Adrenal gland (tissue), 19 donors: ENCODE results near the gene RXRB. TPM values are rescaled to one million over a fixed set of nuclear protein-coding genes. Genes with fewer than 3 reads are reported as not detected.

Experiments used
- DNase-seq, 7 donors: peaks; one replicate each; pipeline ENCODE4 v3.0.0-alpha.2; 2019 to 2020
- H3K27ac ChIP-seq, 5 donors: fragments of 200-600 bp; sonication (generic) in 4 of 5; 1 replicate in 3 of 5; 2 replicates in 2 of 5; pipeline versions ENCODE4 v1.5.1 to v1.8.0; 2016 to 2020; ENCODE audit warnings: mild to moderate bottlenecking in 1 of 5
- H3K27me3 ChIP-seq: fragments of 200-600 bp; 2 replicates; pipeline ENCODE4 v1.8.0; 2021
- H3K36me3 ChIP-seq, 2 donors: fragments of 200-600 bp; replicated peaks in 1 of 2; 1 replicate in 1 of 2; 2 replicates in 1 of 2; pipeline versions ENCODE4 v1.5.1 to v1.8.0; 2018 to 2022
- H3K4me1 ChIP-seq, 2 donors: fragments of 200-600 bp; replicated peaks in 1 of 2; 1 replicate in 1 of 2; 2 replicates in 1 of 2; pipeline versions ENCODE4 v1.5.1 to v1.8.0; 2018 to 2021
- H3K4me3 ChIP-seq, 4 donors: fragments of 200-600 bp; sonication (generic) in 3 of 4; one replicate each; pipeline ENCODE4 v1.5.1; 2016 to 2018
- H3K9me3 ChIP-seq, 3 donors: fragments of 200-600 bp; sonication (generic) in 1 of 3; replicated peaks in 1 of 3; 1 replicate in 2 of 3; 2 replicates in 1 of 3; pipeline versions ENCODE4 v1.5.1 to v1.8.0; 2016 to 2021
- POLR2A ChIP-seq, 2 donors: fragments of 450-650 bp; IDR thresholded peaks; one replicate each; pipeline ENCODE4 v1.6.1; 2017; ENCODE audit warnings: antibody characterized with exemption in 2 of 2, mild to moderate bottlenecking in 2 of 2, moderate library complexity in 1 of 2
- WGBS, 4 donors: extraction: QIAGEN DNeasy Blood & Tissue Kit in 2 of 4; methylation state at CpG; one replicate each; pipeline versions ENCODE4 v1.1.5 to v1.1.7; 2013 to 2017; 5-methylcytosine and 5-hydroxymethylcytosine counted together
- intact Hi-C, 2 donors: fragments of 100-400 bp; cut with DNase I; formaldehyde crosslinking; loops; one replicate each; pipeline versions ENCODE4 v1.14.1 to v1.15.0; 2022 to 2023
- long read RNA-seq, 10 donors: library from polyadenylated mRNA in 3 of 10; unstranded in 2 of 10; stranded (forward) in 1 of 10; transcript quantifications; one replicate each; pipeline ENCODE4 v2.0.0 and lab custom pipeline, GENCODE V29; 2021 to 2026
- polyA plus RNA-seq, 3 donors: library from polyadenylated mRNA; stranded (reverse); fragments of 200-250 nt in 2 of 3; fragments of 350-450 nt in 1 of 3; fragmentation: Illumina TruSeq in 1 of 3; extraction: RNeasy Lipid Tissue Mini Kit (QIAGEN cat#74804) in 1 of 3; gene quantifications; one replicate each; pipeline ENCODE4 v1.2.3, GENCODE V29; 2013 to 2014
- total RNA-seq, 9 donors: library from RNA; depleted of rRNA in 4 of 9; stranded (reverse); fragments of >200 nt in 4 of 9; fragments of 120-200 nt in 1 of 9; fragmentation: NEBNext Ultra II Directional in 1 of 9; extraction: Animal tissue kit (Norgen Biotek cat#: 25700) in 1 of 9; gene quantifications; one replicate each; pipeline versions ENCODE4 v1.1.0 to v1.2.4, GENCODE V29; 2013 to 2023
- TF ChIP-seq, protein P1 (sequence below), 6 experiments: fragments of 450-650 bp in 4 of 6; fragments of 200-600 bp in 2 of 6; sonication (generic) in 1 of 6; IDR thresholded peaks; 1 replicate in 5 of 6; 2 replicates in 1 of 6; pipeline versions ENCODE4 v1.5.1 to v1.8.0; 2016 to 2021; ENCODE audit warnings: antibody characterized with exemption in 6 of 6, mild to moderate bottlenecking in 2 of 6, moderate library complexity in 1 of 6
- donor health status: healthy with polysubstance abuse.
- donor health status: Bipolar disorder and iron deficiency.
- donor health status: DM: yes; HTN: yes; CAD: no.
- donor health status: DM: no; HTN: no; CAD: no.
- donor health status: DM: no; HTN: no; CAD: no.
- donor health status: DM: yes; HTN: yes; CAD: no.

The RXRB gene
- 10 to 100 TPM; 15.8 to 63.8 (median 28.1) TPM for total RNA-seq
- 10 to 100 TPM; 24.0 to 75.9 (median 64.2) TPM for polyA plus RNA-seq
- long read RNA-seq, donor 1, partial matches to known transcripts: 45 of 59 reads
- long read RNA-seq, donor 1, other reads (novel, unspliced or antisense): 8 of 59 reads
- long read RNA-seq, donor 2, partial matches to known transcripts: 0 of 3 reads
- long read RNA-seq, donor 2, other reads (novel, unspliced or antisense): 0 of 3 reads
- long read RNA-seq, donor 3, partial matches to known transcripts: 0 of 3 reads
- long read RNA-seq, donor 3, other reads (novel, unspliced or antisense): 0 of 3 reads
- long read RNA-seq, donor 4, partial matches to known transcripts: 5 of 9 reads
- long read RNA-seq, donor 4, other reads (novel, unspliced or antisense): 1 of 9 reads
- long read RNA-seq, donor 5, transcript RXRB-201 (10 exons, 2,908 nt): major isoform, 21 of 61 reads
- long read RNA-seq, donor 5, transcript RXRB-202 (10 exons, 2,846 nt): minor isoform, 7 of 61 reads
- long read RNA-seq, donor 5, partial matches to known transcripts: 8 of 61 reads
- long read RNA-seq, donor 5, other reads (novel, unspliced or antisense): 19 of 61 reads
- long read RNA-seq, donor 6, partial matches to known transcripts: 1 of 4 reads
- long read RNA-seq, donor 6, other reads (novel, unspliced or antisense): 3 of 4 reads
- long read RNA-seq, donor 7, partial matches to known transcripts: 0 of 5 reads
- long read RNA-seq, donor 7, other reads (novel, unspliced or antisense): 0 of 5 reads
- long read RNA-seq, donor 8, transcript RXRB-201 (10 exons, 2,908 nt): major isoform, 5 of 8 reads
- long read RNA-seq, donor 8, partial matches to known transcripts: 0 of 8 reads
- long read RNA-seq, donor 8, other reads (novel, unspliced or antisense): 0 of 8 reads
- long read RNA-seq, donor 9, partial matches to known transcripts: 0 of 3 reads
- long read RNA-seq, donor 9, other reads (novel, unspliced or antisense): 0 of 3 reads
- long read RNA-seq, donor 10, partial matches to known transcripts: 0 of 1 reads
- long read RNA-seq, donor 10, other reads (novel, unspliced or antisense): 0 of 1 reads

GRCh38 chr6:33200219-33201146 is at the start of gene RXRB, which contains the start of gene SLC39A7:
Gene RXRB, minus strand, starts transcription at chr6:33200665. Its CDS starts 189 bp downstream, at chr6:33200476.
Gene SLC39A7, plus strand, starts transcription at chr6:33200867. Its CDS starts 379 bp downstream, at chr6:33201246.
- no peaks in the 10 kb centered on the region for H3K9me3 ChIP-seq
- peaks cover 0 to 42% of the 10 kb centered on the region in 2 donors for H3K36me3 ChIP-seq
- TF ChIP-seq, protein P1, sequence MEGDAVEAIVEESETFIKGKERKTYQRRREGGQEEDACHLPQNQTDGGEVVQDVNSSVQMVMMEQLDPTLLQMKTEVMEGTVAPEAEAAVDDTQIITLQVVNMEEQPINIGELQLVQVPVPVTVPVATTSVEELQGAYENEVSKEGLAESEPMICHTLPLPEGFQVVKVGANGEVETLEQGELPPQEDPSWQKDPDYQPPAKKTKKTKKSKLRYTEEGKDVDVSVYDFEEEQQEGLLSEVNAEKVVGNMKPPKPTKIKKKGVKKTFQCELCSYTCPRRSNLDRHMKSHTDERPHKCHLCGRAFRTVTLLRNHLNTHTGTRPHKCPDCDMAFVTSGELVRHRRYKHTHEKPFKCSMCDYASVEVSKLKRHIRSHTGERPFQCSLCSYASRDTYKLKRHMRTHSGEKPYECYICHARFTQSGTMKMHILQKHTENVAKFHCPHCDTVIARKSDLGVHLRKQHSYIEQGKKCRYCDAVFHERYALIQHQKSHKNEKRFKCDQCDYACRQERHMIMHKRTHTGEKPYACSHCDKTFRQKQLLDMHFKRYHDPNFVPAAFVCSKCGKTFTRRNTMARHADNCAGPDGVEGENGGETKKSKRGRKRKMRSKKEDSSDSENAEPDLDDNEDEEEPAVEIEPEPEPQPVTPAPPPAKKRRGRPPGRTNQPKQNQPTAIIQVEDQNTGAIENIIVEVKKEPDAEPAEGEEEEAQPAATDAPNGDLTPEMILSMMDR (IDR thresholded peaks at IDR 0.05): peak in 1 of 6 experiments; percentile 2
- TF ChIP-seq POLR2A (IDR thresholded peaks at IDR 0.05): peak; percentile 73 to 76
- intact Hi-C loops: no loop called here
- H3K27ac ChIP-seq: peak within 1 kb of the TSS; percentile 92 to 99 (median 98)
- H3K4me3 ChIP-seq: peak within 1 kb of the TSS; percentile 85 to 96 (median 86)
- peaks cover 35 to 58% of the 10 kb centered on the region in 2 donors for H3K4me1 ChIP-seq
- H3K27me3 ChIP-seq: no peaks in the 10 kb centered on the region
- WGBS, 4 donors: 0 to 1% (median 1%) methylated on average over 35 to 68 of the region's 68 CpGs
- DNase-seq: peak; percentile 99 to 100 (median 100)

DNA sequence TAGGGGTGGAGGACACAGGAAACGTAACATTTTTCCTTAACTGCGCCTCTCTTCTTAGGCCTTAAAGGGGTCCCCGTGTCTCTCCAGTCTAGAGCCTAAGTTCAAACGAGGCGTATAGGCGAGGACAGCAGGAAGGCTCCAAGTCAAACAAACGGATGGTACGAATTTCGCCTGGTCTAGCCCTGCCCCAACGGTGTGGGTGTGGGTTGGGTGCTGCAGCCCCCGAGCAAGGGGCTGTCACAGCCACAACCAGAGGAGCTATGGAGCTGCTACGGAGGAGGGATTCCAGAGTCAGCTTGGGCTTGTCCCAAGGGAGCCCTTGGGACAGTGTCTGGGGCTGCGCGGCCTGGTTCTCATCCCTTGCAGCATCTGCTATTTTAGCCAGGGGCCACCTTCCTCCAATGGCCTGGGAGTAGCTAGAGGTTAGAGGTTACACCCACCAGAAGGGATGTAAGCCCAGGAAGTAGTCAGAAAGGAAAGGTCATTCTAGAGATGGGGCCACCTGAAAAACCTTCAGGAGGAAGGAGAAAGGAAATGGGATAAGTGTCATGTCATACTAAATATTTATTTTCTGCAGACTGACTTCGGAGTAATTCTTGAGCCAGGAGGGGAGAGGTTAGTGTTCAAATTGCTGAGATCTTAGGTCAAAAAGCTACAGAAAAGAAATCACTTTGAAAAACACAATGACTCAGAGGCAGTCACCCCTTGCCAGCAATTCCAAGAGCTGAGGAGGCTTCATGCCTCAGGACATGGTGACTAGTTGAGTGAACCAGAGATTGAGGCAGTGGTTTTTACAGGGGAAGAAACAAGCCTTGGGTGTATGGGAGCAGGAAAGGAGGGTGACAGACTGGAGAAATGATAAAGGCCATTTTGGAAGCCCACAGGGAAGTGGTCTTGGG is 49.5 kb upstream of the RXRB start:
- Histone ChIP-seq H3K4me3 (peak overlapping the region in 3 of 4 donors; percentile 37 to 63 (median 40)), H3K4me1 (peaks cover 20 to 23% of the 10 kb centered on the region in 2 donors), H3K27ac (peak overlapping the region; percentile 83 to 96 (median 89)), H3K27me3 (no peaks in the 10 kb centered on the region), H3K36me3 (no peaks in the 10 kb centered on the region), H3K9me3 (no peaks in the 10 kb centered on the region)
- intact Hi-C loops: loop anchor here (5.0 to 10.0 kb wide), 5 partner anchors 38 to 235 kb away; partner anchors contain the start of gene RING1 (in 1 of the 2)
- DNase-seq: peak in 6 of 7 donors; percentile 46 to 72 (median 51)
- no peak for TF ChIP-seq POLR2A (IDR thresholded peaks at IDR 0.05)
- TF ChIP-seq, protein P1 (IDR thresholded peaks at IDR 0.05): no peak
- 7 to 24% (median 10%) methylated on average over 7 to 15 of the region's 15 CpGs for WGBS, 4 donors
